Suprapubic skin (tissue), 4 donors: ENCODE data around the gene C1orf21. TPM values are rescaled to one million over a fixed set of nuclear protein-coding genes. Genes with fewer than 3 reads are reported as not detected.

Experiments
- DNase-seq, 2 donors: peaks; one replicate each; pipeline ENCODE4 v3.0.0-alpha.2; 2019; ENCODE audit warnings: low spot score in 2 of 2
- H3K27ac ChIP-seq: fragments of 200-600 bp; sonication (generic); one replicate; pipeline ENCODE4 v1.5.1; 2019
- H3K27me3 ChIP-seq: fragments of 200-600 bp; sonication (generic); one replicate; pipeline ENCODE4 v1.5.1; 2019
- H3K36me3 ChIP-seq: fragments of 200-600 bp; sonication (generic); one replicate; pipeline ENCODE4 v1.5.1; 2019
- H3K4me1 ChIP-seq: fragments of 200-600 bp; sonication (generic); one replicate; pipeline ENCODE4 v1.5.1; 2019
- H3K4me3 ChIP-seq: fragments of 200-600 bp; sonication (generic); one replicate; pipeline ENCODE4 v1.5.1; 2019; ENCODE audit warnings: mild to moderate bottlenecking
- H3K9me3 ChIP-seq: fragments of 200-600 bp; sonication (generic); one replicate; pipeline ENCODE4 v1.5.1; 2019
- CTCF ChIP-seq, 2 donors: fragments of 200-600 bp in 1 of 2; fragments of 450-650 bp in 1 of 2; sonication (generic) in 1 of 2; IDR thresholded peaks; one replicate each; pipeline ENCODE4 v1.5.1; 2016 to 2019; ENCODE audit warnings: antibody characterized with exemption in 2 of 2, mild to moderate bottlenecking in 1 of 2, moderate library complexity in 1 of 2
- EP300 ChIP-seq: sonication (generic); formaldehyde crosslinking; IDR thresholded peaks from one replicate; pipeline ENCODE4 v1.6.1; 2017; ENCODE audit warnings: antibody characterized with exemption
- POLR2A ChIP-seq, 2 donors: fragments of 450-650 bp; IDR thresholded peaks; one replicate each; pipeline ENCODE4 v1.6.1; 2017; ENCODE audit warnings: antibody characterized with exemption in 2 of 2, mild to moderate bottlenecking in 2 of 2, moderate library complexity in 2 of 2
- POLR2AphosphoS5 ChIP-seq, 3 donors: sonication (generic); formaldehyde crosslinking; IDR thresholded peaks; one replicate each; pipeline ENCODE4 v1.6.1; 2017; ENCODE audit warnings: antibody characterized with exemption in 3 of 3
- WGBS: methylation state at CpG from one replicate; pipeline ENCODE4 v1.1.5; 2018; 5-methylcytosine and 5-hydroxymethylcytosine counted together
- total RNA-seq, 4 donors: library from RNA; depleted of rRNA; stranded (reverse); fragments of >200 nt; gene quantifications; one replicate each; pipeline ENCODE4 v1.1.0, GENCODE V29; 2016

Gene C1orf21
- total RNA-seq, 4 donors from 2014 or later = 73.0 to 95.7 (median 79.2) TPM

GRCh38 chr1:184472136-184472535, 85.3 kb downstream of the C1orf21 start:
- H3K36me3 ChIP-seq = peaks cover 1% of the 10 kb centered on the region
- DNase-seq = no peak
- H3K27ac ChIP-seq = peak overlapping the region; percentile 32
- H3K9me3 ChIP-seq = no peaks in the 10 kb centered on the region
- no peaks in the 10 kb centered on the region for H3K27me3 ChIP-seq
- H3K4me1 ChIP-seq = peaks cover 18% of the 10 kb centered on the region
- no peak overlapping the region for H3K4me3 ChIP-seq
- 33% methylated on average over 2 of the region's 2 CpGs for WGBS
- TF ChIP-seq CTCF (IDR thresholded peaks at IDR 0.05) (no peak), POLR2A (IDR thresholded peaks at IDR 0.05) (no peak), EP300 (no peak)

DNA sequence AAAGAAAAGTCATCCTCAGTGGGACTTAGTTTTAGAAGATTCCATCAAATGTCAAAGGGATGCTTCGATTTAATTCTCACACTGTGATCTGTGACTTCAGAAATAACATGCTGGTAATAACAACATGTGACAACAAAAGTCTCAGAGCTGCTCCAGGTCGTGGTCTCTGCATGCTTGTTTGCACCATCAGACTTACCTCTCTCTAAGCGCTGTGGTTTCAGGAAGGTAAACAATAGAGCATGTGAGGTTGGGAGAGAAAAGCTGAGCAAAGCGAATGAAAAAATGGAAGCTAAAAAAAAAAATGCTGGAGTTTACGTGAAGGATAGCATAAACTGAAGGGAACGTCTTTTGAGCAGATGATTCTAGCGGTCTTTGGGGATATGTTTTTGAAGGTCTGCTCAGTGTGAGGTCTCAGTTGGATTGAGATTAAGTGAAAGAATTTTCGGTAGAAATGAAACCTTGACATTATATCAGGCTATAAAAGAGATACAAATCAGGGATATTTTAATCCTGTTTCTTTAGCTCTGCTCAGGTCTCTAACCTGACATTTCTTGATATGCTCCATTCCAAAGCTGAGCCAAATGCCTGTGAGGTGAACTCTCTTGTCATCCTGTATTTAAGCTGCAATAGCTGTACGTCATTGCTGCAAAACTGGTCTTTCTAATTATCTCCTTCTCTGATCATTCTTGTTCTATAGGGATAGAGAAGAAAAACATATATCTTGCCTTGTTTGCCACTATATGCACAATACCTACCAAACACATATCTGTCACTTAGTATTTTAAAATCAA, 86.5 kb downstream of the C1orf21 start:
- Histone ChIP-seq H3K27me3 (no peaks in the 10 kb centered on the region), H3K4me1 (peaks cover 18% of the 10 kb centered on the region), H3K27ac (no peak overlapping the region), H3K36me3 (peaks cover 14% of the 10 kb centered on the region), H3K9me3 (no peaks in the 10 kb centered on the region), H3K4me3 (peak overlapping the region; percentile 18)
- no peak for DNase-seq
- TF ChIP-seq POLR2A (IDR thresholded peaks at IDR 0.05) (no peak), CTCF (IDR thresholded peaks at IDR 0.05) (no peak), EP300 (no peak), POLR2AphosphoS5 (IDR thresholded peaks at IDR 0.05) (no peak)
- WGBS = 41% methylated on average over 9 of the region's 9 CpGs

GRCh38 chr1:184476187-184476586, 89.4 kb downstream of the C1orf21 start:
- no peaks in the 10 kb centered on the region for H3K9me3 ChIP-seq
- no peak overlapping the region for H3K4me3 ChIP-seq
- TF ChIP-seq EP300 = no peak
- TF ChIP-seq POLR2A (IDR thresholded peaks at IDR 0.05) = no peak
- no peak for TF ChIP-seq CTCF (IDR thresholded peaks at IDR 0.05)
- no peak for TF ChIP-seq POLR2AphosphoS5 (IDR thresholded peaks at IDR 0.05)
- H3K27me3 ChIP-seq = no peaks in the 10 kb centered on the region
- no peak for DNase-seq
- H3K36me3 ChIP-seq = peaks cover 25% of the 10 kb centered on the region
- no peak overlapping the region for H3K27ac ChIP-seq
- 82% methylated on average over 2 of the region's 2 CpGs for WGBS
- peaks cover 24% of the 10 kb centered on the region for H3K4me1 ChIP-seq

DNA sequence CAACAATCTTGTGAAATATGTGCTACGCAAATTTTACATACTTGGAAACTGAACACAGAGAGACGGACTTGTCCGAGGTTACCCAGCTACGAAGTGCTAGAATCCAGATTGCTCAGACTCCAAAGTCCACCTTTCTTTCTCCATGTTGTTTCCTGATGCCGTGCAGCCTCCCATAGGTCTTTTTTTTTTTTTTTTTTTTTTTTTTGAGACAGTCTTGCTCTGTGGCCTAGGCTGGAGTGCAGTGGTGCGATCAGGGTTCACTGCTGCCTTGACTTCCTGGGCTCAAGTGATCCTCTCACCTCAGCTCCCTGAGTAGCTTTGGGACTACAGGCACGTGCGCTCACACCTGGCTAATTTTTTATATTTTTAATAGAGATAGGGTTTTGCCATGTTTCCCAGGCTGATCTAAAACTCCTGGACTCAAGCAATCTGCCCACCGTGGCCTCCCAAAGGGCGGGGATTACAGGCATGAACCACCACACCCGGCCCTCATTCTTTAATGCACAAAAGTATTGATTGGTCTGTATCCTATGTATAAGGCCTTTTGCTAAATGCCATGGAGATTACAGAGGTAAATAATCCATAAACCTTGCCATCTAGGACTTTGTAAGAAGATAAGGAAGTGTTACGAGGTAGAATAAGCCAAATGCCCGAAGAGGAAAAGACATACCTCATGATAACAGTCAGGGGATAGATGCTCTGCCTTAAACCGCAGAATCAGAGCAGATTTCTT, 92.8 kb downstream of the C1orf21 start:
- H3K27me3 ChIP-seq = no peaks in the 10 kb centered on the region
- WGBS = 94% methylated on average over 14 of the region's 14 CpGs
- TF ChIP-seq POLR2A (IDR thresholded peaks at IDR 0.05) (no peak), POLR2AphosphoS5 (IDR thresholded peaks at IDR 0.05) (no peak), CTCF (IDR thresholded peaks at IDR 0.05) (no peak), EP300 (no peak)
- no peak overlapping the region for H3K27ac ChIP-seq
- DNase-seq = no peak
- peaks cover 34% of the 10 kb centered on the region for H3K4me1 ChIP-seq
- H3K4me3 ChIP-seq = no peak overlapping the region
- no peaks in the 10 kb centered on the region for H3K9me3 ChIP-seq
- peaks cover 25% of the 10 kb centered on the region for H3K36me3 ChIP-seq

DNA sequence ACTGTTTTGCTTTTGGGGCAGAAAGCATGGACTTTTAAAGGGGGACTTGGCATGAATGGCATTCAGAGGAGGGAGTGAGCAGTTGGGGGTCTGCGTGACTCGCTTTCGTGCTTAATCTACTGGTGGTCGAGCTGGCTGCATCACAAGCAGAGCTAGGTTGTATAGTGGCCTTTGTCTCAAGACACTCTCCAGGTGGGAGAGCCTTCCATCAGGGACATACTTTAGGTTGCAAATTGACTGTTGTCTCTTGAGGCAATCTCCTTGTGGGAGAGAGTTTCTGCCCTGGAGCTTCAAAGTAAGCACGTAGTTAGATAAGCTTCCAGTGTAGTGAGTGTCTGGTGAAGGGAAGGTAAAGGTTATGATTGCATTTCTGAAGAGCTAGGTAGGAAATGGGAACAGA, 93.9 kb downstream of the C1orf21 start:
- no peaks in the 10 kb centered on the region for H3K9me3 ChIP-seq
- no peak overlapping the region for H3K27ac ChIP-seq
- no peak overlapping the region for H3K4me3 ChIP-seq
- TF ChIP-seq EP300 (no peak), POLR2AphosphoS5 (IDR thresholded peaks at IDR 0.05) (no peak), CTCF (IDR thresholded peaks at IDR 0.05) (no peak), POLR2A (IDR thresholded peaks at IDR 0.05) (no peak)
- 83% methylated on average over 5 of the region's 5 CpGs for WGBS
- DNase-seq = no peak
- peaks cover 25% of the 10 kb centered on the region for H3K36me3 ChIP-seq
- no peaks in the 10 kb centered on the region for H3K27me3 ChIP-seq
- H3K4me1 ChIP-seq = peaks cover 46% of the 10 kb centered on the region
